ENCODE data around the gene SLC44A2. TPM values are rescaled to one million over a fixed set of nuclear protein-coding genes. Genes with fewer than 3 reads are reported as not detected.

Gene SLC44A2
- total and polyA plus RNA-seq, 10 donors, result 108 to 358 (median 225) TPM

- Histone ChIP-seq H3K36me3 (peaks cover 0 to 28% (median 2%) of the 10 kb centered on the region in 6 donors), H3K27ac (peak within 1 kb of the TSS; percentile 96 to 100 (median 98)), H3K27me3 (replicated peaks in 1 of 7) (no peaks in the 10 kb centered on the region), H3K4me1 (peaks cover 35 to 63% (median 56%) of the 10 kb centered on the region in 6 donors), H3K9me3 (no peaks in the 10 kb centered on the region), H3K4me3 (peak within 1 kb of the TSS; percentile 88 to 100 (median 98))
- intact Hi-C loops (cut with DNase I; ENCODE audit: low total_unique reads), result no loop called here
- peak; percentile 99 for DNase-seq
- WGBS, 5 donors, result 0 to 1% (median 0%) methylated on average over 31 to 91 of the region's 91 CpGs
- TF ChIP-seq CTCF (IDR thresholded peaks at IDR 0.05 in 8 of 11, conservative IDR thresholded peaks at IDR 0.05 in 3 of 11), result peak in 2 of 11 experiments; percentile 9 to 34
- peak; percentile 78 to 96 (median 92) for TF ChIP-seq POLR2A (IDR thresholded peaks at IDR 0.05)
- peak; percentile 99 to 100 (median 100) for TF ChIP-seq POLR2AphosphoS5 (IDR thresholded peaks at IDR 0.05)
Observed at GRCh38 chr19:10653732-10654609, 28.6 kb downstream of the SLC44A2 start, which contains the start of gene ILF3. TSS of gene ILF3 (plus strand) at chr19:10654346. CDS start at chr19:10670606, 16,260 bp downstream.

- TF ChIP-seq POLR2AphosphoS5 (IDR thresholded peaks at IDR 0.05) (no peak), POLR2A (IDR thresholded peaks at IDR 0.05) (no peak)
- H3K27ac ChIP-seq, result peak overlapping the region; percentile 96 to 100 (median 98)
- no peaks in the 10 kb centered on the region for H3K9me3 ChIP-seq
- peak; percentile 92 for DNase-seq
- H3K4me3 ChIP-seq, result peak overlapping the region; percentile 88 to 100 (median 98)
- H3K36me3 ChIP-seq, result peaks cover 0 to 28% (median 2%) of the 10 kb centered on the region in 6 donors
- peaks cover 38 to 72% (median 64%) of the 10 kb centered on the region in 6 donors for H3K4me1 ChIP-seq
- no peaks in the 10 kb centered on the region for H3K27me3 ChIP-seq (replicated peaks in 1 of 7)
- WGBS, 5 donors, result 1% methylated on average over 31 to 73 of the region's 73 CpGs
- intact Hi-C loops (cut with DNase I; ENCODE audit: low total_unique reads), result no loop called here
Observed at GRCh38 chr19:10654610-10655456, 29.5 kb downstream of the SLC44A2 start.

DNA sequence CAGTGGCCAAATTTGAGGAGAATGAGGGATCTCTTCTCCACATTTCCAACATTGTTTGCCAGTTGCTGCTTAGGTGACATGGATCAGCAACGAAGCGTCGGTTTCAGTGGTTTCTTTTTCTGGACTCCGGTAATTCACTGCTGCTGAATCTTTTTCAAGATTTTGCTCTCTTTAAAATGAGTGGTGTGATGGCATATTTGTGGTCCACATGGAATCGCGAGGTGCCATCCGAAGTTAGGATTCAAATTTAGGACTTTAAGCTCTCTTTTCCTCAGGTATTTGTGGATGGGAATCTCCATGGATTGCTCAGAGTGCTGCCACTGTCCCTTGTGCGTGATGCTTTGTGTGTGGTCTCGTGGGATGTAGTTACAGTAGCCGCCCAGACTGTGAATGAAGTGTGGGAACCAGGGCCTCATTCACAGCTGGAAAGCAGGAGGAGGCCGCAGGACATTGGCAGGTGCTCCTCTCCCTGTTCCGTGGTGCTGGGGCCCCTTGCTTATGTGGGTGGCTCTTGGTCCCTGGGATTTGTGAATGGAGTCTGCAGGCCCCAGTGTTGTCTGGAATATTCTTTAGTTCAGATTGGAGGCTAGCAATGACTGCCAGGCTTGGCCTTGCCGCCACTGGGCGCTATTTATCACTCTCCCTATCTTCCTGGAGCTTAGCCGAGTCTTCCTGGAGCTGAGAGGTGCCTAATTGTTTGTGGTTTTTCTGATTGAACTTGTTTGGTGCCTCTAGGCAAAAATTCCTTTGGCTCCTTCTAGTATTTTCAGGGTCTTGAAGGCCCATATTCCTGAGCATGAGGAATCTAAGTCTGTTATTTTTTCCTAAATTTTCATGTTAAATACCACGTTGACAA, 30.3 kb downstream of the SLC44A2 start:
- Histone ChIP-seq H3K9me3 (no peaks in the 10 kb centered on the region), H3K27ac (peak overlapping the region; percentile 96 to 100 (median 98)), H3K27me3 (replicated peaks in 1 of 7) (no peaks in the 10 kb centered on the region), H3K36me3 (peaks cover 0 to 34% (median 7%) of the 10 kb centered on the region in 6 donors), H3K4me3 (peak overlapping the region; percentile 88 to 100 (median 98)), H3K4me1 (peaks cover 42 to 81% (median 73%) of the 10 kb centered on the region in 6 donors)
- no peak for TF ChIP-seq CTCF (IDR thresholded peaks at IDR 0.05 in 8 of 11, conservative IDR thresholded peaks at IDR 0.05 in 3 of 11)
- no peak for TF ChIP-seq POLR2A (IDR thresholded peaks at IDR 0.05)
- no peak for TF ChIP-seq POLR2AphosphoS5 (IDR thresholded peaks at IDR 0.05)
- 4 to 7% (median 6%) methylated on average over 15 to 16 of the region's 16 CpGs for WGBS, 5 donors
- DNase-seq, result no peak
- intact Hi-C loops (cut with DNase I; ENCODE audit: low total_unique reads), result no loop called here

GRCh38 chr19:10660346-10660745, 35.0 kb downstream of the SLC44A2 start:
- WGBS, 5 donors, result 74 to 83% (median 79%) methylated on average over 5 of the region's 5 CpGs
- no peak for DNase-seq
- H3K27ac ChIP-seq, result no peak overlapping the region
- no peaks in the 10 kb centered on the region for H3K27me3 ChIP-seq (replicated peaks in 1 of 7)
- no peak overlapping the region for H3K4me3 ChIP-seq
- peaks cover 49 to 100% (median 97%) of the 10 kb centered on the region in 6 donors for H3K4me1 ChIP-seq
- TF ChIP-seq POLR2A (IDR thresholded peaks at IDR 0.05) (no peak), CTCF (IDR thresholded peaks at IDR 0.05 in 8 of 11, conservative IDR thresholded peaks at IDR 0.05 in 3 of 11) (no peak), POLR2AphosphoS5 (IDR thresholded peaks at IDR 0.05) (no peak)
- no peaks in the 10 kb centered on the region for H3K9me3 ChIP-seq
- H3K36me3 ChIP-seq, result peaks cover 0 to 41% (median 8%) of the 10 kb centered on the region in 6 donors
- intact Hi-C loops (cut with DNase I; ENCODE audit: low total_unique reads), result no loop called here
